Endothelial cell (in vitro differentiated cells): ENCODE data around the gene GLRA3. TPM values are rescaled to one million over a fixed set of nuclear protein-coding genes. Genes with fewer than 3 reads are reported as not detected.

Experiments used
- DNase-seq: peaks from one replicate; pipeline ENCODE4 v3.0.0; 2021; ENCODE audit warnings: low spot score
- H3K27ac Mint-ChIP-seq: one replicate; pipeline ENCODE4 v1.8.0; 2021; ENCODE audit warnings: mixed read lengths, inconsistent platforms; ENCODE audit not compliant: unreplicated experiment
- H3K27me3 Mint-ChIP-seq: one replicate; pipeline ENCODE4 v1.8.0; 2021; ENCODE audit warnings: mild to moderate bottlenecking, moderate library complexity, mixed read lengths, inconsistent platforms; ENCODE audit not compliant: unreplicated experiment
- H3K36me3 Mint-ChIP-seq: one replicate; pipeline ENCODE4 v1.8.0; 2021; ENCODE audit warnings: mild to moderate bottlenecking, low read depth, mixed read lengths, inconsistent platforms; ENCODE audit not compliant: unreplicated experiment
- H3K4me1 Mint-ChIP-seq: one replicate; pipeline ENCODE4 v1.8.0; 2021; ENCODE audit warnings: mild to moderate bottlenecking, mixed read lengths, inconsistent platforms; ENCODE audit not compliant: unreplicated experiment
- H3K4me3 Mint-ChIP-seq: one replicate; pipeline ENCODE4 v1.8.0; 2021; ENCODE audit warnings: mild to moderate bottlenecking, mixed read lengths, inconsistent platforms; ENCODE audit not compliant: unreplicated experiment
- H3K9me3 Mint-ChIP-seq: one replicate; pipeline ENCODE4 v1.8.0; 2021; ENCODE audit warnings: mixed read lengths, inconsistent platforms; ENCODE audit not compliant: unreplicated experiment
- total RNA-seq: library from RNA; stranded (reverse); fragmentation: NEBNext Ultra II Directional; extraction: Animal tissue kit (Norgen Biotek cat#: 25700); gene quantifications from one replicate; pipeline ENCODE4 v1.2.1, GENCODE V29; 2021; ENCODE audit not compliant: unreplicated experiment
- TF ChIP-seq, protein P1 (sequence below): fragments of 200-600 bp; sonication (generic); IDR thresholded peaks from one replicate; pipeline ENCODE4 v1.5.0; 2021; ENCODE audit warnings: antibody characterized with exemption; ENCODE audit not compliant: unreplicated experiment

GLRA3 gene
- total RNA-seq, 1 donor from 2014 or later = not detected

DNA sequence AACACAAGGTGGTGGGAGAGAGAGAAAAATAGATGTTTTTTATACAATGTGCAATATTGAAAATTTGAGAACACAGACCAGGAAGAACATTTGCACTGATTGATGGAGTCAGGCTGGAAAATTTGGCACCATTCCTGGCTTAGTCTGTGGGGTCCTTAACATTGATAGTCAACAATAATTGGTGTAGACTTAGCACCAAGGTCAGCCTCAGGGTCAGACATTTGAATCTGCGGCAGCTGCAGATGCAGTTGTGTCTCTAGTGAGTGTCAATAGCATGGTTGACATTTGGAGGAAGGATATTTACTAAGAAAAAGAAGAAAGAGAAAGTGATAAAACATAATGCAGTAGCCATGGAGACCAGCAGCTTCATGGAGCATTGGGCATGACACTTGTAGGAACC is 31.5 kb upstream of the GLRA3 start:
- no peak overlapping the region for H3K4me3 Mint-ChIP-seq
- H3K27ac Mint-ChIP-seq = no peak overlapping the region
- TF ChIP-seq, protein P1, sequence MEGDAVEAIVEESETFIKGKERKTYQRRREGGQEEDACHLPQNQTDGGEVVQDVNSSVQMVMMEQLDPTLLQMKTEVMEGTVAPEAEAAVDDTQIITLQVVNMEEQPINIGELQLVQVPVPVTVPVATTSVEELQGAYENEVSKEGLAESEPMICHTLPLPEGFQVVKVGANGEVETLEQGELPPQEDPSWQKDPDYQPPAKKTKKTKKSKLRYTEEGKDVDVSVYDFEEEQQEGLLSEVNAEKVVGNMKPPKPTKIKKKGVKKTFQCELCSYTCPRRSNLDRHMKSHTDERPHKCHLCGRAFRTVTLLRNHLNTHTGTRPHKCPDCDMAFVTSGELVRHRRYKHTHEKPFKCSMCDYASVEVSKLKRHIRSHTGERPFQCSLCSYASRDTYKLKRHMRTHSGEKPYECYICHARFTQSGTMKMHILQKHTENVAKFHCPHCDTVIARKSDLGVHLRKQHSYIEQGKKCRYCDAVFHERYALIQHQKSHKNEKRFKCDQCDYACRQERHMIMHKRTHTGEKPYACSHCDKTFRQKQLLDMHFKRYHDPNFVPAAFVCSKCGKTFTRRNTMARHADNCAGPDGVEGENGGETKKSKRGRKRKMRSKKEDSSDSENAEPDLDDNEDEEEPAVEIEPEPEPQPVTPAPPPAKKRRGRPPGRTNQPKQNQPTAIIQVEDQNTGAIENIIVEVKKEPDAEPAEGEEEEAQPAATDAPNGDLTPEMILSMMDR = no peak

DNA sequence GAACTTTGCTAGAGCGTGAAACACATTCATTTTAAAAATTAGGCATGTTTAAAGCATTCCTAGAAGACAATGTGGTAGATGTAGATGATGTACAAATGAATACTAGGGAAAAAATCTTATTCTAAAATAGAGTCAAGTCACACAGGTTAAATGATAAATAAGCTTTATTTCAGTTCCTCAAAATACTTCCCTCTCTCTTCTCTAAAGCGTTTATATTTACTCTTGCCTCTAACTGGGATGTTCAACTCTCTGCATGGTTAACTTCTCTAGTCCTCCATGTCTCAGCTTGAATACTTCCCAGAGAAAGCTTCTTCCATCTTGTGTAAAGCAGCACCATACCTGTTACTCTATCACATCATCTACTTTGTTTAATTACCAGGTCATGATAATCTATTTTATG is 30.9 kb upstream of the GLRA3 start:
- H3K4me3 Mint-ChIP-seq = no peak overlapping the region
- no peaks in the 10 kb centered on the region for H3K27me3 Mint-ChIP-seq
- H3K36me3 Mint-ChIP-seq = no peaks in the 10 kb centered on the region
- no peaks in the 10 kb centered on the region for H3K9me3 Mint-ChIP-seq
- no peaks in the 10 kb centered on the region for H3K4me1 Mint-ChIP-seq
- TF ChIP-seq, protein P1 = no peak
- no peak overlapping the region for H3K27ac Mint-ChIP-seq
- no peak for DNase-seq

More for the DNA sequence above, 31.5 kb upstream of the GLRA3 start:
- Mint-ChIP-seq H3K9me3 (no peaks in the 10 kb centered on the region), H3K4me1 (no peaks in the 10 kb centered on the region), H3K27me3 (no peaks in the 10 kb centered on the region), H3K36me3 (no peaks in the 10 kb centered on the region)
- DNase-seq = no peak

DNA sequence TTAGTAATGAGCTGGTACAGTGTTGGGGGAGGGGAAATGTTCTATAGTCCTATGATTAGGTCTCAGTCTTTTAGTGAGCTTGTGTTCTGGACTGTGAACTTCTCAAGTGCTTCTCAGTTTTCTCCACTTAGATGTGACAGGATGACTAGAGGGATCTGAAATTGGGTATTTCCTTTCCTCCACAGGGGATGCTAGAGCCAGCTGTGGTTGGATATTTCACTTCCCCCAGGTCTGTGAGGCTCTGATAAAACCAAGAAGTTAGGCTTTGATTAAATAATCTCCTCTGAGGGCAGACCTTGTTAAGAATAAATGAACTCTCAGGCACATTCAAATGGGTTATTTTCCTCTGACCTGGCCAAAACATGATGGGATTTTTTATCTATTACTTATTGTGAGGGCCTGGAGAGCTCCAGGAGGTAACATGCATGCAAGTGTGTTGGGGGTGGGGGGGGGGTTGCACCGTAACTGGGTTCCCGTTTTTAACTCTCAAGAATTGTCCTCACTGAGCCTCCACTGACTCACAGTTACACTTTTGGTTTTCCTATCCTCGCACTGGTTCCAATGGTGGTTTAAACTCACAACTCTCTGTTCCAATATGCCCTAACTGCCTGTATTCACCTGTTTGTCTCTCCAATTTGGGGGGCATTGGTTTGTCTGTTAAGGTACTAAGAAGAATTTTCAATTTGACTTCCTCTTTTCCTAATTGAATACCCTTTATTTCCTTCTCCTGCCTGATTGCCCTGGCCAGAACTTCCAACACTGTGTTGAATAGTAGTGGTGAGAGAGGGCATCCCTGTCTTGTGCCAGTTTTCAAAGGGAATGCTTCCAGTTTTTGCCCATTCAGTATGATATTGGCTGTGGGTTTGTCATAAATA is 28.1 kb upstream of the GLRA3 start:
- Mint-ChIP-seq H3K4me1 (no peaks in the 10 kb centered on the region), H3K27ac (no peak overlapping the region), H3K36me3 (no peaks in the 10 kb centered on the region), H3K9me3 (no peaks in the 10 kb centered on the region), H3K4me3 (no peak overlapping the region), H3K27me3 (no peaks in the 10 kb centered on the region)
- TF ChIP-seq, protein P1 = no peak
- no peak for DNase-seq

DNA sequence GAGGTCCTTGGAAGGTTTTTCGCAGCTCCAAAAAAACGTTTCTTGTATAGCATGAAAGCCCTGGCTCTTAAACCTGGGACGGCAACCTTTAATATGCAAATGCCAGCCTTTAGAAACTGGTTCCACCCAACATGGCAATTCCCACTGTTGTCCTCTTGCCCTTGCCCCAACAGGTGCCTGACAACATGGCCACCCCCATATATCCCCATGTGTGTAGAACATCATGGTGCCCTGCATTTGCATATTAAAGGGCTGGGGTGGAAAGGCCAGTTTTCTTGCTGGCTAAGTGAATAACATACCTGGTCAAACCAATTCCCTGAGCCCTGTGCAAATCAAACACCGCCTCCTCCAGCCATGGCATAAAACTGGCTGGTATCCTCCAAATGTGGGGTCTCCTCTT is 26.0 kb upstream of the GLRA3 start:
- DNase-seq = no peak
- Mint-ChIP-seq H3K27ac (no peak overlapping the region), H3K9me3 (no peaks in the 10 kb centered on the region), H3K27me3 (no peaks in the 10 kb centered on the region), H3K4me3 (no peak overlapping the region), H3K4me1 (no peaks in the 10 kb centered on the region), H3K36me3 (no peaks in the 10 kb centered on the region)
- TF ChIP-seq, protein P1 = no peak

DNA sequence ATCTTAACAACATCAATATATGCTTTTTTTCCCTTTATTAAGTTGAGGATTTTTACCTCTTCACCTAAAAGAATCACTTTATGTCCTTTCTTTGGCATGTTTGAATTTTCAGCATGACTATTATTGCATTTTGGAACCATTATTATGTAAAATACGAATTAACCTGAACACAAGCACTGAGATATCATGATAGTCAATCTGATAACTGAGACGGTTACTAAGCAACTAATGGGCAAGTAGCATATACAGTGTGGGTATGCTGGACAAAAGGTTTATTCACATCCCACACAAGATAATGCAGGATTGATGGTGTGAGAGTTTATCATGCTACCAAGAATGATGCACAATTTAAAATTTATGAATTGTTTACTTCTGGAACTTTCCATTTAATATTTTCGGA is 24.6 kb upstream of the GLRA3 start:
- no peaks in the 10 kb centered on the region for H3K9me3 Mint-ChIP-seq
- no peak for DNase-seq
- H3K36me3 Mint-ChIP-seq = no peaks in the 10 kb centered on the region
- no peaks in the 10 kb centered on the region for H3K4me1 Mint-ChIP-seq
- no peak overlapping the region for H3K4me3 Mint-ChIP-seq
- no peak overlapping the region for H3K27ac Mint-ChIP-seq
- TF ChIP-seq, protein P1 = no peak
- no peaks in the 10 kb centered on the region for H3K27me3 Mint-ChIP-seq
